Activated gamma-delta T cell treated with anti-CD3 and anti-CD28 coated beads, Interleukin-2, amount 50 U/mL, for 16 hours (primary cell): Measurements from ENCODE around the gene PABPC1L.

Experiments used
- DNase-seq: peaks from one replicate; pipeline ENCODE4 v3.0.0-alpha.2; 2020; ENCODE audit warnings: low read depth

The PABPC1L gene

GRCh38 chr20:44966030-44966961 is 56.4 kb downstream of the PABPC1L start, which contains the start of gene STK4:
STK4 (plus strand) TSS chr20:44966512; CDS start chr20:44966569, 57 bp downstream.
- DNase-seq = peak; percentile 91

GRCh38 chr20:44967207-44967807 is 57.4 kb downstream of the PABPC1L start:
- no peak for DNase-seq

DNA sequence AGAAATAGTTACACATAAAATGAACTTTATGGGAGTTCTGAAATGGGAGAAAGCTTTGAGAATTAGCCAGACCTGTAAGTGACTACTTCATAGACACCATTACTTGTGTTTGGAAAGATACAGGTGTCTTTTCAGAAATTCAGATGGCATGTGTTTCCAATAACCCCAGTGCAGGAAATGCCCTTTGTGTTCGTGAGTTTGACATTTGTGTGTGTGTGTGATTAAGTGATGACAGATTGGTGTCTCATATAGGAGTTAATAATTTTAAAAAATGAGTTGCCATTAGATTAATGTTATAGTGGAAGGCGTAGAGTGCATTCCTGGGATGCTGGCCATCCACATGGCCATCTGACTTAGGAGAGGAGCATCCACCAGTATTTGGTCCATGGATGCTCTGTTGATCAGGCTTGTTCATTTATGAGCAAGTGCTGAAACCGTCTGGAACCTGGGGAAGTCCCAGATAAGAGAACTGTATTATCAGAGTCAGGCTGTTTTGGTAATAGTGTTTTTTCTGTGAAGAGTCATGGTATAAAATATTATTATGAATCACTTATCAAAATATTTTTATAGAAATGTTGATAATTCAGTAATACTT is 59.5 kb downstream of the PABPC1L start:
- DNase-seq = no peak

DNA sequence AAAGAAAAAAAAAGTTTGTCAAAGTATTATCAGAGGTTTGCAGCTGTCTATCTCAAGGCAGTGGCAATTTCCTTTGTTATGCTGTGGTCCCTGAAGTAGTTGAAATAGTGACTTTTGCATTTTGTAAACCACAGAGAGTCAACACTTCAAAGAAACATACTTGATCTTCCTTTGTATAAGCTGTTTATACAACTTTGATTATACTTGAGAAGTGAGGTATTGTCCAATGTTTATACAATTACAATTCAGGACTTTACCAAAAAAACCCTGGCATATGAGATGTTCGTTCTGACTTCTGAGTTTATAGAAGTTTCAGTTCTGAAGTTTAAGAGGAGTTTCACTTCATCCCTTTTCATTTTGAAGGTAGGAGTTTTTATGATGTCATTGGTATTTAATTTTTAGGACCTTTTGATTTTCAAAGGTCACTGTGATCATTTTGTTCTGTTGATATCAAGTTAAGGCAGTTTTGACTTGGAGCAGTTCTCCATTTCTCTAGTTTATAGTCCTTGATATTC is 60.4 kb downstream of the PABPC1L start:
- no peak for DNase-seq

DNA sequence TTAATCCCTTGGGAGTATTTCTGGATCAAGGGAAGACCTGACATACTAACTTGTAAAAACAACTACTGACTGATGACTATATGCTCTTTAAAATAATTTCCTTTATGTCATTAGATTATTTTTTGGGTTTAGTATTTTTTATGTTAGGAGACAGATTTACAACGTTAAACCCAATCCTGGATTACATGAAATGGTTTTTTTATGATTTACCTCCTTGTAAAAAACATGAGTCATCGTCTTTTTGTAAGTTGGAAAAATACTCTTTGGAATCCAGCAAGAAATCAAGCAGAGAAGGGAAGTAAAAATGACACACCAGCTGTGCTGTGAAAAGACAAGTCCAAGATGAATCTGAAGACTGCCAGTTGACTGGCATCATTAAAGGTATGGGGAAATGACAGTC is 63.2 kb downstream of the PABPC1L start:
- no peak for DNase-seq

DNA sequence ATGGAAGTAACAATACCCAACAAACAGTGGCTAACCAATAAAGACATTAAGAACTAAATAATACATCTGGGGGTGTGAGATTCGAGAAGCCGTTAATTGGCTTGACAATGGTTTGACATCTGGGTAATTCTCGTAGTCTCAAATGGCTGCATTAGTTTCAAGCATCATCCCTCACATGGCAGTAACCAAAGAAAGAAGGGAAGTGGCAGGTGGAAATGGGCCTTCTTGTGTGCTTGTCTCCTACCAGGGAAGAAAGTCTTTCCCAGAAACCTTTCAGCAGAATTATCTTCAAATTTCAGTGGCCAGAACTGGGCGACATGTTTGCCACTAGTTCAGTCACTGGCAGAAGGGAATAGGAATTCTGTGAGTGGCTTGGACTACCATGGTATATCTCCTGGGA is 66.8 kb downstream of the PABPC1L start:
- no peak for DNase-seq

- DNase-seq = no peak
These were observed 69.3 kb downstream of the PABPC1L start for GRCh38 chr20:44979090-44979621.

GRCh38 chr20:44981736-44982406 is 72.0 kb downstream of the PABPC1L start:
- no peak for DNase-seq

GRCh38 chr20:44983093-44983674 is 73.3 kb downstream of the PABPC1L start:
- no peak for DNase-seq

DNA sequence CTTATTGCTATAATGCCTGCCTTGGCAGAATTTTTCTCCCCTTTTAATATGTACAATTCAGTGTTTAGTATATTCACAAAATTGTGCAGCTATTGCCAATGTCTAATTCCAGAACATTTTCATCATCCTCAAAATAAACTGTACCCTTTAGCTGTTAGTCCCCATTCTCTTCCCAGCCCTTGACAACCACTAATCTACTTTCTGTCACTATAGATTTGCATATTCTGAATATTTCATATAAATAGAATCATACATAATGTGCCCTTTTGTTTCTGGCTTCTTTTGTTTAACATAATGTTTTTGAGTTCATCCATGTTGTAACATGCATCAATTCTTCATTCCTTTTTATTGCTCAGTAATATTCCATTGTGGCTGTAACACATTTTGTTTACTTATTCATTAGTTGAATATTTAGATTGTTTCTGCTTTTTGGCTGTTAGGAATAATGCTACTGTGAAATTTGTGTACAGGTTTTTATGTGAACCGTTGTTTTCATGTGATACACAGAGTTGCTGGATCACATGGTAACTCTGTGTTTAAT is 78.8 kb downstream of the PABPC1L start:
- no peak for DNase-seq
